Ascending aorta (tissue), 2 donors: ENCODE results near the gene EPB41L2. TPM values are rescaled to one million over a fixed set of nuclear protein-coding genes. Genes with fewer than 3 reads are reported as not detected.

ENCODE experiments used
- DNase-seq, 2 donors: peaks; one replicate each; pipeline ENCODE4 v3.0.0-alpha.2; 2019; ENCODE audit warnings: low spot score in 2 of 2
- H3K27ac ChIP-seq, 2 donors: fragments of 200-600 bp; sonication (generic); one replicate each; pipeline ENCODE4 v1.5.1; 2016 to 2017; ENCODE audit warnings: mild to moderate bottlenecking in 1 of 2
- H3K27me3 ChIP-seq: fragments of 200-600 bp; sonication (generic); one replicate; pipeline ENCODE4 v1.5.1; 2017
- H3K36me3 ChIP-seq, 2 donors: fragments of 200-600 bp; sonication (generic); one replicate each; pipeline ENCODE4 v1.5.1; 2016
- H3K4me1 ChIP-seq, 2 donors: fragments of 200-600 bp; sonication (generic); one replicate each; pipeline ENCODE4 v1.5.1; 2016 to 2017; ENCODE audit warnings: mild to moderate bottlenecking in 1 of 2
- H3K4me3 ChIP-seq, 2 donors: fragments of 200-600 bp; sonication (generic); one replicate each; pipeline ENCODE4 v1.5.1; 2016 to 2017; ENCODE audit warnings: mild to moderate bottlenecking in 1 of 2
- H3K9me3 ChIP-seq, 2 donors: fragments of 200-600 bp; sonication (generic); one replicate each; pipeline ENCODE4 v1.5.1; 2016
- intact Hi-C: fragments of 100-400 bp; cut with DNase I; formaldehyde crosslinking; loops from one replicate; pipeline ENCODE4 v1.15.1; 2023
- total RNA-seq: library from RNA; depleted of rRNA; stranded (reverse); fragments of >200 nt; gene quantifications from one replicate; pipeline ENCODE4 v1.1.0, GENCODE V29; 2016
- TF ChIP-seq, protein P1 (sequence below), 3 experiments: fragments of 200-600 bp in 2 of 3; fragments of 450-650 bp in 1 of 3; sonication (generic) in 2 of 3; IDR thresholded peaks; one replicate each; pipeline ENCODE4 v1.5.1; 2016 to 2019; ENCODE audit warnings: antibody characterized with exemption in 3 of 3, mild to moderate bottlenecking in 1 of 3, moderate library complexity in 1 of 3

The EPB41L2 gene
- total RNA-seq, 1 donor from 2014 or later: 163 TPM

DNA sequence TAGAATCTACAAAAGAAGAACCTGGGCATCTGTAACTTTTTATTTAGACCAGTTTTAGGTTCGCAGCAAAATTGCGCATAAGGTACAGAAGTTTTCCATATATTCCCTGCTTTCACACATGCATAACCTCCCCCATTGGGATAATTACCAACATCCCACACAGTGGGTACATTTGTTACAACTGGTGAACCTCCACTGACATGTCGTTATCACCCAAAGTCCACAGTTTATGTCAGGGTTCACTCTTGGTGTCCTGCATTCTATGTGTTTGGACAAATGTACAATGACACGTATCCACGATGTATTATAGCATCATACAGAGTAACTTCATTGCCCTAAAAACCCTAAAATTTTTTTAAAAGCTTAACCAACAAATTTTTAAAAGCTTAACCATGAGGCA is 126.1 kb downstream of the EPB41L2 start:
- DNase-seq: no peak
- no peaks in the 10 kb centered on the region for H3K27me3 ChIP-seq
- peaks cover 0 to 10% of the 10 kb centered on the region in 2 donors for H3K4me1 ChIP-seq
- TF ChIP-seq, protein P1, sequence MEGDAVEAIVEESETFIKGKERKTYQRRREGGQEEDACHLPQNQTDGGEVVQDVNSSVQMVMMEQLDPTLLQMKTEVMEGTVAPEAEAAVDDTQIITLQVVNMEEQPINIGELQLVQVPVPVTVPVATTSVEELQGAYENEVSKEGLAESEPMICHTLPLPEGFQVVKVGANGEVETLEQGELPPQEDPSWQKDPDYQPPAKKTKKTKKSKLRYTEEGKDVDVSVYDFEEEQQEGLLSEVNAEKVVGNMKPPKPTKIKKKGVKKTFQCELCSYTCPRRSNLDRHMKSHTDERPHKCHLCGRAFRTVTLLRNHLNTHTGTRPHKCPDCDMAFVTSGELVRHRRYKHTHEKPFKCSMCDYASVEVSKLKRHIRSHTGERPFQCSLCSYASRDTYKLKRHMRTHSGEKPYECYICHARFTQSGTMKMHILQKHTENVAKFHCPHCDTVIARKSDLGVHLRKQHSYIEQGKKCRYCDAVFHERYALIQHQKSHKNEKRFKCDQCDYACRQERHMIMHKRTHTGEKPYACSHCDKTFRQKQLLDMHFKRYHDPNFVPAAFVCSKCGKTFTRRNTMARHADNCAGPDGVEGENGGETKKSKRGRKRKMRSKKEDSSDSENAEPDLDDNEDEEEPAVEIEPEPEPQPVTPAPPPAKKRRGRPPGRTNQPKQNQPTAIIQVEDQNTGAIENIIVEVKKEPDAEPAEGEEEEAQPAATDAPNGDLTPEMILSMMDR (IDR thresholded peaks at IDR 0.05): no peak
- H3K4me3 ChIP-seq: no peak overlapping the region
- no peaks in the 10 kb centered on the region for H3K36me3 ChIP-seq
- intact Hi-C loops: no loop called here
- no peaks in the 10 kb centered on the region for H3K9me3 ChIP-seq
- H3K27ac ChIP-seq: no peak overlapping the region

DNA sequence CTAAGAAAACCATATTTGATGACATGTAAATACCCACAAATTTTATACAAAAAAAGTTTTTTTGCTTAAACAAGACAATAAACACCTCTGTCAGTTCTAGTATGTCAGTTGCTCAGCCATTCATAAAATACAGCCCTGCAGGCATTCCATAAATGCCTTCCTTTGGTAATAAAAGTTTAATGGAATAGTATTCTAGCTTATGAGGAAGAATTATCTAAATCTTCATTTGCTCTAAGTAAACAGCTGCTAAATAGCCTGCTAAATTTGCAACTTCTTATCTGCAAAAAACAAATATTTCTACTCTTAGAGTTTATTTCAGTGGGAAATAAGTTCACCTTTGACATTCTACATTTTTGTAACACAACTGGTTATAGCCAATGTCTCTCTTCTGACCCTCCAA is 127.1 kb downstream of the EPB41L2 start:
- Histone ChIP-seq H3K27me3 (no peaks in the 10 kb centered on the region), H3K4me3 (no peak overlapping the region), H3K36me3 (no peaks in the 10 kb centered on the region), H3K27ac (no peak overlapping the region), H3K4me1 (peaks cover 0 to 10% of the 10 kb centered on the region in 2 donors), H3K9me3 (no peaks in the 10 kb centered on the region)
- TF ChIP-seq, protein P1 (IDR thresholded peaks at IDR 0.05): no peak
- intact Hi-C loops: no loop called here
- DNase-seq: no peak

DNA sequence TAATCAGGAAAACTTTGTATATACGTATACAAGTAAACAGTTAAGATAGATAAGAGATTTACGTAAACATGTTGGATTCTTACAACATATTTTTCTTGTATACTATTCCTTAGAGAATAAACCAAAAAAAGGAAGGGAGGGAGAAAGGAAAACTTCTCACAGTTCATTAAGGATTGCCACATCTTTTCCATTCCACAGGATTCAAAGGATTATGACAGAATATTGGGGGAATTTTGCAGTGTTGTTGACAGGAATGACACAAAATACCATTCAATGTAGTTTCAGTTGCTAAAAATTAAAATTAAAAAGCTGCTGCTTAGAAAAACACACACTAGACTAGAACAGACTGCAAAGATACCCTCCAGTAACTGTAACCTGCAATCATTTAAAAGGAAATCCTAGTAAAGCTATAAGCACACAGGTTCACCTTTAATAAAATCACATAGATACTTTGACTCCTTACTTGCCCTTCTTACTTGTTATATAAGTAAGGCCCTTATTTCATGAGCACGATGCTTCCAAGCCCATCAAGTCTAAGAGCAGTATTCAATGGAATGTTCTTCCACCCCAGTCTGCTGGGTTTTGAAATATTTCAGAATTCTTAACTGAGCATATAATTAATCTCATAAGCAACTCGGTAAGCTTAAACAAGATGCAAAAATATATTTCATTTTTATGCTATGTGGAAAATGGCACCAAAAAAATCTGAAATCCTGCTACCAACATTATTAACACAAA is 128.0 kb downstream of the EPB41L2 start:
- Histone ChIP-seq H3K27me3 (no peaks in the 10 kb centered on the region), H3K4me1 (peaks cover 0 to 10% of the 10 kb centered on the region in 2 donors), H3K36me3 (no peaks in the 10 kb centered on the region), H3K27ac (no peak overlapping the region), H3K9me3 (no peaks in the 10 kb centered on the region), H3K4me3 (no peak overlapping the region)
- no peak for DNase-seq
- intact Hi-C loops: no loop called here
- TF ChIP-seq, protein P1 (IDR thresholded peaks at IDR 0.05): no peak

DNA sequence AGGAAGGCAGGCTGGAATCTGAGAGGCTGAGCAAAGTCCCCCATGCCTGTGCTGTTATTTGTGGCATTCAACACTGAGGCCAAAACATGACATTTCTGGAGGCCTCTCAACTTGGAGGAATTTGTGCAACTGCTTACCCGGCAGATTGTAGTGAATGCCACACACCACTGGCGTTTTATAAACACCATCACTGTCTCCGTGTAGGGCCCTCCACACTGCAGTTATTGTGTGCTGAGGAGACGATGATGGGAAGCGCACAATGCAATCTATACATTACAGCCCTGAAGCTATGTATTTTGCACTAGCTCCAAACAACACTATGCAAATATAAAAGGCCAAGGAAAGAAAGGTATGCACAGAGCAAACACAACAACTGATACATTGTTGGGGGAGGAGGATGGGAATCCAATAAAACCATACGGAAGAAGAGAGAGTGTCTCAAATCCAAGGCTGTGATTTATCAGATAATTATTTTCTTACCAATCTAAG is 129.3 kb downstream of the EPB41L2 start:
- H3K9me3 ChIP-seq: no peaks in the 10 kb centered on the region
- H3K4me1 ChIP-seq: peaks cover 3 to 12% of the 10 kb centered on the region in 2 donors
- no peak overlapping the region for H3K27ac ChIP-seq
- intact Hi-C loops: no loop called here
- H3K36me3 ChIP-seq: no peaks in the 10 kb centered on the region
- TF ChIP-seq, protein P1 (IDR thresholded peaks at IDR 0.05): no peak
- DNase-seq: no peak
- no peak overlapping the region for H3K4me3 ChIP-seq
- H3K27me3 ChIP-seq: no peaks in the 10 kb centered on the region

DNA sequence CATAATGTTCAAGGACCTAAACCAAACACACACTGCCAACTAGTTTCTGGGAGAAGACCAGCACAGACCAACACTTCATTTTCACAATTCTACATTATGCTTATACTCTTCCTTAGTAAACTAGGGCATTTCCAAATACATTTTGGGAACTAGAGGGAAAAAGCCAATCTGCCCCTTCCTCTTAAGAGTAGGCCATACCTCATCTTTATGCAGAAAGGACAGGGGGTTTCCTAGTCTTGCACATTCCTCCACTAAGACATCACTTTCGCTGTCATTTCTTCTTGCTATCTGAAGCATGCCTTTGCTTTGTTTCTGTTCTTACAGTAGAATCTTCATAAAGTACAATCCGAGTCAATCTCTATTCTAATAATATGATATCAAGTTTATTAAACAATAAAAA is 130.1 kb downstream of the EPB41L2 start:
- TF ChIP-seq, protein P1 (IDR thresholded peaks at IDR 0.05): no peak
- no peak for DNase-seq
- peak overlapping the region in 1 of 2 donors; percentile 23 for H3K27ac ChIP-seq
- H3K4me3 ChIP-seq: no peak overlapping the region
- no peaks in the 10 kb centered on the region for H3K36me3 ChIP-seq
- peaks cover 3 to 17% of the 10 kb centered on the region in 2 donors for H3K4me1 ChIP-seq
- H3K9me3 ChIP-seq: no peaks in the 10 kb centered on the region
- intact Hi-C loops: no loop called here
- H3K27me3 ChIP-seq: no peaks in the 10 kb centered on the region
